Measurements from ENCODE around the gene ABAT. TPM values are rescaled to one million over a fixed set of nuclear protein-coding genes. Genes with fewer than 3 reads are reported as not detected.

Gene ABAT
- total RNA-seq, 4 donors from 2014 or later = 2.0 to 8.5 (median 5.9) TPM

GRCh38 chr16:8639694-8640093, 34.7 kb upstream of the ABAT start:
- no peaks in the 10 kb centered on the region for H3K27me3 ChIP-seq
- H3K4me3 ChIP-seq = no peak overlapping the region
- peaks cover 91% of the 10 kb centered on the region for H3K36me3 ChIP-seq
- H3K9me3 ChIP-seq = no peaks in the 10 kb centered on the region
- DNase-seq (ENCODE audit: low spot score in 2 of 2) = no peak
- no peaks in the 10 kb centered on the region for H3K4me1 ChIP-seq
- TF ChIP-seq POLR2AphosphoS5 (IDR thresholded peaks at IDR 0.05) (no peak), CTCF (IDR thresholded peaks at IDR 0.05) (no peak), POLR2A (IDR thresholded peaks at IDR 0.05) (no peak), EP300 (IDR thresholded peaks at IDR 0.05) (no peak)
- 92% methylated on average over 11 of the region's 13 CpGs for WGBS
- no peak overlapping the region for H3K27ac ChIP-seq

- Histone ChIP-seq H3K27me3 (no peaks in the 10 kb centered on the region), H3K36me3 (peaks cover 91% of the 10 kb centered on the region), H3K27ac (no peak overlapping the region), H3K4me1 (no peaks in the 10 kb centered on the region), H3K9me3 (no peaks in the 10 kb centered on the region), H3K4me3 (no peak overlapping the region)
- no peak for DNase-seq (ENCODE audit: low spot score in 2 of 2)
- 46% methylated on average over 5 of the region's 9 CpGs for WGBS
- TF ChIP-seq CTCF (IDR thresholded peaks at IDR 0.05) = no peak
- no peak for TF ChIP-seq EP300 (IDR thresholded peaks at IDR 0.05)
- no peak for TF ChIP-seq POLR2A (IDR thresholded peaks at IDR 0.05)
- no peak for TF ChIP-seq POLR2AphosphoS5 (IDR thresholded peaks at IDR 0.05)
These were observed 32.7 kb upstream of the ABAT start for GRCh38 chr16:8641671-8642070.

- H3K36me3 ChIP-seq = peaks cover 91% of the 10 kb centered on the region
- 83% methylated on average over 16 of the region's 16 CpGs for WGBS
These were observed 32.3 kb upstream of the ABAT start for GRCh38 chr16:8642146-8642545.

GRCh38 chr16:8644211-8645140, 29.9 kb upstream of the ABAT start:
- Histone ChIP-seq H3K9me3 (no peaks in the 10 kb centered on the region), H3K4me1 (no peaks in the 10 kb centered on the region), H3K4me3 (no peak overlapping the region), H3K27me3 (no peaks in the 10 kb centered on the region), H3K36me3 (peaks cover 88% of the 10 kb centered on the region), H3K27ac (no peak overlapping the region)
- no peak for DNase-seq (ENCODE audit: low spot score in 2 of 2)
- TF ChIP-seq POLR2AphosphoS5 (IDR thresholded peaks at IDR 0.05) (no peak), POLR2A (IDR thresholded peaks at IDR 0.05) (no peak), EP300 (IDR thresholded peaks at IDR 0.05) (no peak)
- WGBS = 78% methylated on average over 22 of the region's 29 CpGs

More at GRCh38 chr16:8642146-8642545, 32.3 kb upstream of the ABAT start:
- no peaks in the 10 kb centered on the region for H3K9me3 ChIP-seq
- no peak for DNase-seq (ENCODE audit: low spot score in 2 of 2)
- H3K27me3 ChIP-seq = no peaks in the 10 kb centered on the region
- H3K4me1 ChIP-seq = no peaks in the 10 kb centered on the region
- no peak overlapping the region for H3K27ac ChIP-seq
- TF ChIP-seq CTCF (IDR thresholded peaks at IDR 0.05) (no peak), POLR2A (IDR thresholded peaks at IDR 0.05) (no peak)
- H3K4me3 ChIP-seq = no peak overlapping the region

GRCh38 chr16:8645141-8645521, 29.3 kb upstream of the ABAT start:
- 72% methylated on average over 11 of the region's 11 CpGs for WGBS
- H3K27ac ChIP-seq = no peak overlapping the region
- no peaks in the 10 kb centered on the region for H3K4me1 ChIP-seq
- no peaks in the 10 kb centered on the region for H3K9me3 ChIP-seq
- TF ChIP-seq CTCF (IDR thresholded peaks at IDR 0.05) = no peak
- TF ChIP-seq EP300 (IDR thresholded peaks at IDR 0.05) = no peak
- no peak for TF ChIP-seq POLR2AphosphoS5 (IDR thresholded peaks at IDR 0.05)
- no peak for TF ChIP-seq POLR2A (IDR thresholded peaks at IDR 0.05)
- no peak overlapping the region for H3K4me3 ChIP-seq
- H3K36me3 ChIP-seq = peaks cover 82% of the 10 kb centered on the region
- DNase-seq (ENCODE audit: low spot score in 2 of 2) = no peak
- no peaks in the 10 kb centered on the region for H3K27me3 ChIP-seq
